ENCODE results near the gene OSBPL3. TPM values are rescaled to one million over a fixed set of nuclear protein-coding genes. Genes with fewer than 3 reads are reported as not detected.

The OSBPL3 gene
- total RNA-seq, 1 experiment from 2014 or later = 9.2 TPM

DNA sequence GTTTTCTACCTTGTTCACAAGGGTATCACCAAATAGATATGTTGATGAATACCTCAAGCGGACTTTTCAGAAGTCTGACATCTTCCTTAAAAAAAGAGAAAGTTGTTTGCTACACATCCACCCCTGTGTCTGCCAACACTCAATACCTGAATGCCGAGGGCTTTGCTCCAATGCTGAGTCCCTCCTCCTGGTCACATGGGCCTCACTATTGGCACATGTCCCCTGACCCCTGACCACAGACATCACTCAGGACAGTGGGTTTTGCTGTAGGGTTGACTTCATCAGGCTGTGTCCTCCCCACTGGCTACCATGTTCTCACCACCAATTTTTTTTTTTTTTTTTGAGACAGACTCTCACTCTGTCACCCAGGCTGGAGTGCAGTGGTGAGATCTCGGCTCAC is 76.4 kb downstream of the OSBPL3 start:
- ATAC-seq (no peak), DNase-seq (ENCODE audit: low read depth, low spot score) (no peak)
- no peaks in the 10 kb centered on the region for H3K27me3 ChIP-seq (ENCODE audit: control insufficient read depth, insufficient read depth, low read length)
- H3K36me3 ChIP-seq (ENCODE audit: control insufficient read depth, insufficient read depth, low read length) = no peaks in the 10 kb centered on the region
- in situ Hi-C loops (cut with HindIII; ENCODE audit: low pct_unique_long_range_greater_than_20kb, low sequenced_read_pairs) = no loop called here
- peaks cover 8% of the 10 kb centered on the region; the same call in 1 of the 2 replicates for H3K4me1 ChIP-seq (ENCODE audit: control insufficient read depth, insufficient read depth, low read length)
- H3K27ac ChIP-seq (ENCODE audit: low read length) = no peak overlapping the region
- no peak overlapping the region for H3K4me3 ChIP-seq (ENCODE audit: low read depth in 2 of 2, low read length in 2 of 2)
- H3K9me3 ChIP-seq (ENCODE audit: control insufficient read depth, insufficient read depth, low read depth, low read length) = no peaks in the 10 kb centered on the region
- TF ChIP-seq, protein P1, sequence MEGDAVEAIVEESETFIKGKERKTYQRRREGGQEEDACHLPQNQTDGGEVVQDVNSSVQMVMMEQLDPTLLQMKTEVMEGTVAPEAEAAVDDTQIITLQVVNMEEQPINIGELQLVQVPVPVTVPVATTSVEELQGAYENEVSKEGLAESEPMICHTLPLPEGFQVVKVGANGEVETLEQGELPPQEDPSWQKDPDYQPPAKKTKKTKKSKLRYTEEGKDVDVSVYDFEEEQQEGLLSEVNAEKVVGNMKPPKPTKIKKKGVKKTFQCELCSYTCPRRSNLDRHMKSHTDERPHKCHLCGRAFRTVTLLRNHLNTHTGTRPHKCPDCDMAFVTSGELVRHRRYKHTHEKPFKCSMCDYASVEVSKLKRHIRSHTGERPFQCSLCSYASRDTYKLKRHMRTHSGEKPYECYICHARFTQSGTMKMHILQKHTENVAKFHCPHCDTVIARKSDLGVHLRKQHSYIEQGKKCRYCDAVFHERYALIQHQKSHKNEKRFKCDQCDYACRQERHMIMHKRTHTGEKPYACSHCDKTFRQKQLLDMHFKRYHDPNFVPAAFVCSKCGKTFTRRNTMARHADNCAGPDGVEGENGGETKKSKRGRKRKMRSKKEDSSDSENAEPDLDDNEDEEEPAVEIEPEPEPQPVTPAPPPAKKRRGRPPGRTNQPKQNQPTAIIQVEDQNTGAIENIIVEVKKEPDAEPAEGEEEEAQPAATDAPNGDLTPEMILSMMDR (IDR thresholded peaks at IDR 0.05) = no peak
- no TSS peak for BruUV-seq (replicated peaks)
- ChIA-PET CTCF (no interaction called here), POLR2A (no interaction called here)
- intact Hi-C loops (cut with micrococcal nuclease; ENCODE audit: unreplicated experiment) = no loop called here

DNA sequence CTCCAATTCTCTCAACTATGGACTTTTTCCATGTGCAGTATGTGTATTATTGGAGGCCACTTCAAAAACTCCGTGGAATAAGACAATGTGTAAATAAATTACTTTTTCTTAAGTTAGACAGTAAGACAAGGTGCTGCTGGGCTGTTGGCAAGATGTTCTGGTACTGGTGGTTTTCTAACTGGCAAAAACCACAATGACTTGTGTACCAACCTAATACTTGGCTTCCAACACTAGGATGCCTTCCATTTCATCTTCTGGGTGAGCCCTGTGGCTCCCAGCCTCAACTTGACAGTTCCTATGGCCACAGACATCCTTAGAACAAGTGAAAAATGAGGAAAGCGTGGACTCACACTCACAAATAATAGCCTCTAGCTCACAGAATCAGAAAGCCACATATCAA is 77.0 kb downstream of the OSBPL3 start:
- DNase-seq (ENCODE audit: low read depth, low spot score) (no peak), ATAC-seq (no peak)
- no peaks in the 10 kb centered on the region for H3K9me3 ChIP-seq (ENCODE audit: control insufficient read depth, insufficient read depth, low read depth, low read length)
- H3K4me1 ChIP-seq (ENCODE audit: control insufficient read depth, insufficient read depth, low read length) = peaks cover 3% of the 10 kb centered on the region; the same call in 1 of the 2 replicates
- H3K4me3 ChIP-seq (ENCODE audit: low read depth in 2 of 2, low read length in 2 of 2) = no peak overlapping the region
- no TSS peak for BruUV-seq (replicated peaks)
- intact Hi-C loops (cut with micrococcal nuclease; ENCODE audit: unreplicated experiment) = no loop called here
- in situ Hi-C loops (cut with HindIII; ENCODE audit: low pct_unique_long_range_greater_than_20kb, low sequenced_read_pairs) = no loop called here
- CTCF ChIA-PET = no interaction called here
- no peaks in the 10 kb centered on the region for H3K36me3 ChIP-seq (ENCODE audit: control insufficient read depth, insufficient read depth, low read length)
- TF ChIP-seq SIN3A (IDR thresholded peaks at IDR 0.05; ENCODE audit: borderline replicate concordance, insufficient read depth, low read depth, low read length) = no peak
- TF ChIP-seq, protein P2, sequence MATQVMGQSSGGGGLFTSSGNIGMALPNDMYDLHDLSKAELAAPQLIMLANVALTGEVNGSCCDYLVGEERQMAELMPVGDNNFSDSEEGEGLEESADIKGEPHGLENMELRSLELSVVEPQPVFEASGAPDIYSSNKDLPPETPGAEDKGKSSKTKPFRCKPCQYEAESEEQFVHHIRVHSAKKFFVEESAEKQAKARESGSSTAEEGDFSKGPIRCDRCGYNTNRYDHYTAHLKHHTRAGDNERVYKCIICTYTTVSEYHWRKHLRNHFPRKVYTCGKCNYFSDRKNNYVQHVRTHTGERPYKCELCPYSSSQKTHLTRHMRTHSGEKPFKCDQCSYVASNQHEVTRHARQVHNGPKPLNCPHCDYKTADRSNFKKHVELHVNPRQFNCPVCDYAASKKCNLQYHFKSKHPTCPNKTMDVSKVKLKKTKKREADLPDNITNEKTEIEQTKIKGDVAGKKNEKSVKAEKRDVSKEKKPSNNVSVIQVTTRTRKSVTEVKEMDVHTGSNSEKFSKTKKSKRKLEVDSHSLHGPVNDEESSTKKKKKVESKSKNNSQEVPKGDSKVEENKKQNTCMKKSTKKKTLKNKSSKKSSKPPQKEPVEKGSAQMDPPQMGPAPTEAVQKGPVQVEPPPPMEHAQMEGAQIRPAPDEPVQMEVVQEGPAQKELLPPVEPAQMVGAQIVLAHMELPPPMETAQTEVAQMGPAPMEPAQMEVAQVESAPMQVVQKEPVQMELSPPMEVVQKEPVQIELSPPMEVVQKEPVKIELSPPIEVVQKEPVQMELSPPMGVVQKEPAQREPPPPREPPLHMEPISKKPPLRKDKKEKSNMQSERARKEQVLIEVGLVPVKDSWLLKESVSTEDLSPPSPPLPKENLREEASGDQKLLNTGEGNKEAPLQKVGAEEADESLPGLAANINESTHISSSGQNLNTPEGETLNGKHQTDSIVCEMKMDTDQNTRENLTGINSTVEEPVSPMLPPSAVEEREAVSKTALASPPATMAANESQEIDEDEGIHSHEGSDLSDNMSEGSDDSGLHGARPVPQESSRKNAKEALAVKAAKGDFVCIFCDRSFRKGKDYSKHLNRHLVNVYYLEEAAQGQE (IDR thresholded peaks at IDR 0.05; ENCODE audit: insufficient read depth in 1 of 2, low read depth in 2 of 2, low read length in 1 of 2) = no peak
- POLR2A ChIA-PET = no interaction called here
- H3K27ac ChIP-seq (ENCODE audit: low read length) = no peak overlapping the region
- no peaks in the 10 kb centered on the region for H3K27me3 ChIP-seq (ENCODE audit: control insufficient read depth, insufficient read depth, low read length)

DNA sequence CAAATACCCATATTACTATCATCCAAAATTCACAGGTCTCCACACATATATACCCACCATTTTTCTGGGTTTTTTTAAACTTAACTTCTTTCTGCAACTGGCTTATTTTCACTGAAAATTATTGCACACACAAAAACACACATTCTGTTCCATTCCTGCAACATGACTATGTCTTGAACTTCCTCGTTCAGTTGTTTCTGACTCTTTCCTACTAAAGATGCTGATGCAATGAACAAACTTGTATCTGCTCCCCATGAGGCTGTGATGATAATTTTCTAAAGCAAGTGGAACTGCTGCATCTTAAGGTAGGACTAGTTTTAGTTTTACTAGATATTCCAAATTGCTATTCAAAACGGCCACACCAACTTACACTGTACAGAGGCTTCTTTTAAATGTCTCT is 77.7 kb downstream of the OSBPL3 start:
- no peak for ATAC-seq
- BruUV-seq (replicated peaks) = no TSS peak
- no peaks in the 10 kb centered on the region for H3K36me3 ChIP-seq (ENCODE audit: control insufficient read depth, insufficient read depth, low read length)
- POLR2A ChIA-PET = no interaction called here
- in situ Hi-C loops (cut with HindIII; ENCODE audit: low pct_unique_long_range_greater_than_20kb, low sequenced_read_pairs) (no loop called here), intact Hi-C loops (cut with micrococcal nuclease; ENCODE audit: unreplicated experiment) (no loop called here)
- CTCF ChIA-PET = no interaction called here
- no peak for DNase-seq (ENCODE audit: low read depth, low spot score)
- H3K27ac ChIP-seq (ENCODE audit: low read length) = no peak overlapping the region
- TF ChIP-seq, protein P1 (IDR thresholded peaks at IDR 0.05) = no peak
- TF ChIP-seq SIN3A (IDR thresholded peaks at IDR 0.05; ENCODE audit: borderline replicate concordance, insufficient read depth, low read depth, low read length) (no peak), TCF7L2 (IDR thresholded peaks at IDR 0.05; ENCODE audit: low read depth, low read length) (no peak), POLR2AphosphoS5 (IDR thresholded peaks at IDR 0.05; ENCODE audit: low read depth, low read length) (no peak)
- TF ChIP-seq, protein P2 (IDR thresholded peaks at IDR 0.05; ENCODE audit: insufficient read depth in 1 of 2, low read depth in 2 of 2, low read length in 1 of 2) = no peak
- no peaks in the 10 kb centered on the region for H3K4me1 ChIP-seq (ENCODE audit: control insufficient read depth, insufficient read depth, low read length)
- H3K9me3 ChIP-seq (ENCODE audit: control insufficient read depth, insufficient read depth, low read depth, low read length) = no peaks in the 10 kb centered on the region
- H3K4me3 ChIP-seq (ENCODE audit: low read depth in 2 of 2, low read length in 2 of 2) = no peak overlapping the region
- H3K27me3 ChIP-seq (ENCODE audit: control insufficient read depth, insufficient read depth, low read length) = no peaks in the 10 kb centered on the region

Data from Panc1 (cell line).